HepG2 (cell line): ENCODE measurements around the gene MIX23. TPM values are rescaled to one million over a fixed set of nuclear protein-coding genes. Genes with fewer than 3 reads are reported as not detected.

Source experiments
- ATAC-seq: fragments of 200-7000 bp; cut with Tn5 transposase; 3 replicates; pipeline ENCODE4 v1.9.1; 2020; ENCODE audit warnings: mild to moderate bottlenecking, moderate library complexity
- BruUV-seq: library from RNA; stranded (reverse); fragments of 400-500 nt; replicated peaks from 2 replicates; lab custom pipeline; 2021; lab: Mats Ljungman, UMichigan
- CTCF ChIA-PET: fragments of 300-600 bp; formaldehyde crosslinking; extraction: SDS; loops from one replicate; lab custom pipeline; 2021; ENCODE audit warnings: low total read pairs, inconsistent platforms, low intra/inter-chr PET ratio; lab: Yijun Ruan, JAX
- POLR2A ChIA-PET: fragments of 350-600 bp; sonication (Branson Sonifier 250); formaldehyde crosslinking; loops from one replicate; lab custom pipeline; 2020; ENCODE audit warnings: antibody characterized with exemption, inconsistent platforms; lab: Yijun Ruan, JAX
- DNase-seq: peaks from one replicate; pipeline ENCODE4 v3.0.0-alpha.2; 2015; ENCODE audit warnings: low spot score
- FAIRE-seq: peaks from 3 replicates; lab custom pipeline; 2011; peaks lifted over from hg19 to GRCh38; lab: Jason Lieb, UNC
- H2AFZ ChIP-seq: one replicate; pipeline ENCODE4 v1.6.1; 2011; ENCODE audit warnings: low read length, inconsistent platforms
- H3K27ac ChIP-seq: fragments of 300-600 bp; 3 replicates; pipeline ENCODE4 v1.8.0; 2011; ENCODE audit warnings: mixed run types, mild to moderate bottlenecking, mixed read lengths, low read length, inconsistent platforms; ENCODE audit not compliant: insufficient read depth; ENCODE audit errors: extremely low read length
- H3K27me3 ChIP-seq, 2 experiments: fragments of 200-600 bp in 1 of 2; 2 replicates in 1 of 2; 3 replicates in 1 of 2; pipeline versions ENCODE4 v1.6.0 to v1.8.0; 2011; ENCODE audit warnings: low read length in 2 of 2, mild to moderate bottlenecking in 2 of 2, moderate library complexity in 2 of 2, inconsistent platforms in 1 of 2; ENCODE audit not compliant: insufficient read depth in 2 of 2, control insufficient read depth in 1 of 2
- H3K36me3 ChIP-seq, 2 experiments: fragments of 200-600 bp in 1 of 2; replicated peaks in 1 of 2; 2 replicates in 1 of 2; 3 replicates in 1 of 2; pipeline versions ENCODE4 v1.5.1 to v1.8.0; 2011; ENCODE audit warnings: low read length in 2 of 2, inconsistent platforms in 1 of 2; ENCODE audit not compliant: insufficient read depth in 2 of 2, control insufficient read depth in 1 of 2
- H3K4me1 ChIP-seq: 2 replicates; pipeline ENCODE4 v1.5.1; 2012; ENCODE audit warnings: low read length, inconsistent platforms; ENCODE audit not compliant: insufficient read depth
- H3K4me2 ChIP-seq: 2 replicates; pipeline ENCODE4 v1.6.0; 2011; ENCODE audit warnings: low read depth, low read length, inconsistent platforms
- H3K4me3 ChIP-seq, 3 experiments: fragments of 200-600 bp in 1 of 3; sonication (generic), shearing (Covaris generic) in 1 of 3; replicated peaks in 1 of 3; 2 replicates each; pipeline ENCODE4 v1.5.1; 2011 to 2016; ENCODE audit warnings: low read length in 3 of 3, inconsistent platforms in 2 of 3, low read depth in 2 of 3, mild to moderate bottlenecking in 2 of 3, control low read depth in 1 of 3, mixed read lengths in 1 of 3; ENCODE audit not compliant: insufficient read depth in 1 of 3
- H3K79me2 ChIP-seq: one replicate; pipeline ENCODE4 v1.6.1; 2011; ENCODE audit warnings: low read length, inconsistent platforms; ENCODE audit not compliant: insufficient read depth
- H3K9ac ChIP-seq: 2 replicates; pipeline ENCODE4 v1.6.0; 2011; ENCODE audit warnings: mild to moderate bottlenecking, low read depth, low read length, inconsistent platforms; ENCODE audit not compliant: insufficient read depth
- H3K9me3 ChIP-seq: 2 replicates; pipeline ENCODE4 v1.5.1; 2012; ENCODE audit warnings: mild to moderate bottlenecking, low read length
- H4K20me1 ChIP-seq: 2 replicates; pipeline ENCODE4 v1.6.0; 2011; ENCODE audit warnings: inconsistent platforms, mild to moderate bottlenecking, low read length, moderate library complexity; ENCODE audit not compliant: insufficient read depth
- GLMP ChIP-seq: sonication (generic); formaldehyde crosslinking; IDR thresholded peaks from 2 replicates; pipeline ENCODE4 v1.9.0; 2021; ENCODE audit warnings: missing genetic modification reagents, mild to moderate bottlenecking, borderline replicate concordance
- HOXA7 ChIP-seq: sonication (generic); formaldehyde crosslinking; IDR thresholded peaks from 2 replicates; pipeline ENCODE4 v1.8.1; 2022; ENCODE audit warnings: mild to moderate bottlenecking, missing genetic modification reagents, moderate library complexity
- MTA1 ChIP-seq: sonication (generic); formaldehyde crosslinking; IDR thresholded peaks from 2 replicates; pipeline ENCODE4 v1.4.0; 2020; ENCODE audit warnings: missing genetic modification reagents, mild to moderate bottlenecking, borderline replicate concordance
- MTF1 ChIP-seq: sonication (generic); formaldehyde crosslinking; IDR thresholded peaks from 2 replicates; pipeline ENCODE4 v1.5.0; 2020; ENCODE audit warnings: missing genetic modification reagents
- NFIC ChIP-seq: IDR thresholded peaks from 2 replicates; pipeline ENCODE4 v1.6.1; 2012; ENCODE audit warnings: mild to moderate bottlenecking, low read length, inconsistent platforms
- RAD51 ChIP-seq: fragments of 450-650 bp; IDR thresholded peaks from 2 replicates; pipeline ENCODE4 v1.6.1; 2016; ENCODE audit warnings: borderline replicate concordance
- ZNF207 ChIP-seq: fragments of 450-650 bp; IDR thresholded peaks from 2 replicates; pipeline ENCODE4 v1.6.1; 2016; ENCODE audit warnings: antibody characterized with exemption, borderline replicate concordance
- ZNF333 ChIP-seq: sonication (generic); formaldehyde crosslinking; IDR thresholded peaks from 2 replicates; pipeline ENCODE4 v1.4.0; 2020; ENCODE audit warnings: mild to moderate bottlenecking, missing genetic modification reagents, borderline replicate concordance
- ZNF34 ChIP-seq: sonication (generic); formaldehyde crosslinking; IDR thresholded peaks from 2 replicates; pipeline ENCODE4 v1.4.0; 2020; ENCODE audit warnings: mild to moderate bottlenecking, missing genetic modification reagents, borderline replicate concordance
- ZNF432 ChIP-seq: sonication (generic); formaldehyde crosslinking; IDR thresholded peaks from 2 replicates; pipeline ENCODE4 v1.5.0; 2020; ENCODE audit warnings: missing genetic modification reagents, mild to moderate bottlenecking, borderline replicate concordance
- ZNF574 ChIP-seq: sonication (generic); formaldehyde crosslinking; IDR thresholded peaks from 2 replicates; pipeline ENCODE4 v1.4.0; 2020; ENCODE audit warnings: missing genetic modification reagents
- ZNF609 ChIP-seq: sonication (generic); formaldehyde crosslinking; IDR thresholded peaks from 2 replicates; pipeline ENCODE4 v1.4.0; 2020; ENCODE audit warnings: mild to moderate bottlenecking, missing genetic modification reagents, borderline replicate concordance
- ZNF772 ChIP-seq: sonication (generic); formaldehyde crosslinking; IDR thresholded peaks from 2 replicates; pipeline ENCODE4 v1.5.0; 2020; ENCODE audit warnings: mild to moderate bottlenecking, missing genetic modification reagents
- ZNF784 ChIP-seq: sonication (generic); formaldehyde crosslinking; IDR thresholded peaks from 2 replicates; pipeline ENCODE4 v1.5.1; 2020; ENCODE audit warnings: missing genetic modification reagents, mild to moderate bottlenecking, borderline replicate concordance
- ZNF878 ChIP-seq: sonication (generic); formaldehyde crosslinking; IDR thresholded peaks from 2 replicates; pipeline ENCODE4 v1.8.1; 2023; ENCODE audit warnings: mild to moderate bottlenecking, missing genetic modification reagents, moderate library complexity
- WGBS: methylation state at CpG from one replicate; pipeline ENCODE4 v1.1.6; 2017; ENCODE audit warnings: low lambda C conversion rate; 5-methylcytosine and 5-hydroxymethylcytosine counted together
- in situ Hi-C: cut with HindIII; loops from 2 replicates; pipeline ENCODE4 v1.10.0; 2017; ENCODE audit warnings: low pct_unique_long_range_greater_than_20kb; ENCODE audit not compliant: extremely low pct_ligation_motif_present
- intact Hi-C: fragments of 100-400 bp; cut with micrococcal nuclease; formaldehyde crosslinking; loops from one replicate; pipeline ENCODE4 v1.10.0; 2022; ENCODE audit not compliant: unreplicated experiment
- polyA plus RNA-seq, 8 experiments: library from polyadenylated mRNA; depleted of rRNA in 3 of 8; stranded (reverse) in 7 of 8; unstranded in 1 of 8; fragments of >200 nt; fragmentation: Illumina TruSeq in 4 of 8; extraction: Trizol in 4 of 8; gene quantifications; 2 replicates each; pipeline versions ENCODE4 v1.2.1 to v1.2.3, GENCODE V29; 2011 to 2016; ENCODE audit warnings: low read depth in 4 of 8, missing spikeins in 1 of 8, mixed read lengths in 1 of 8; ENCODE audit not compliant: insufficient read depth in 1 of 8
- total RNA-seq, 5 experiments: library from RNA; depleted of rRNA; stranded (reverse); fragments of >200 nt; fragmentation: Illumina TruSeq; extraction: Trizol; gene quantifications; 2 replicates each; pipeline ENCODE4 v1.2.3, GENCODE V29; 2016; ENCODE audit warnings: low read depth in 1 of 5

MIX23 gene
- total and polyA plus RNA-seq, 2 of the 13 experiments (the other 11 are each of a cell fraction or from before 2014, with no cell fraction given), result 20.0 to 152 TPM

GRCh38 chr3:122349171-122349570 is 33.9 kb downstream of the MIX23 start (continued):
- TF ChIP-seq ZNF784 (CRISPR knock-in tag) (no peak), HOXA7 (no peak)

GRCh38 chr3:122343654-122344053 is 39.4 kb downstream of the MIX23 start:
- no peak overlapping the region for H3K9ac ChIP-seq
- H3K4me2 ChIP-seq, result no peak overlapping the region
- ChIA-PET POLR2A (no interaction called here), CTCF (no interaction called here)
- H3K36me3 ChIP-seq, result no peaks in the 10 kb centered on the region
- in situ Hi-C loops, result no loop called here
- no peak for FAIRE-seq
- DNase-seq, result no peak
- no peak overlapping the region for H2AFZ ChIP-seq
- no peaks in the 10 kb centered on the region for H3K79me2 ChIP-seq
- no peaks in the 10 kb centered on the region for H4K20me1 ChIP-seq
- no peaks in the 10 kb centered on the region for H3K4me1 ChIP-seq
- no peaks in the 10 kb centered on the region for H3K27me3 ChIP-seq
- ATAC-seq, result no peak
- H3K9me3 ChIP-seq, result no peaks in the 10 kb centered on the region
- H3K27ac ChIP-seq, result no peak overlapping the region
- H3K4me3 ChIP-seq, result no peak overlapping the region
- 60% methylated on average over 2 of the region's 2 CpGs for WGBS
- no TSS peak for BruUV-seq
- intact Hi-C loops, result no loop called here
- TF ChIP-seq GLMP (CRISPR knock-in tag), result no peak
- no peak for TF ChIP-seq MTA1 (CRISPR knock-in tag)
- no peak for TF ChIP-seq ZNF34
- no peak for TF ChIP-seq RAD51
- TF ChIP-seq ZNF609, result no peak
- no peak for TF ChIP-seq MTF1 (CRISPR knock-in tag)
- no peak for TF ChIP-seq ZNF207
- no peak for TF ChIP-seq ZNF432
- no peak for TF ChIP-seq NFIC
- no peak for TF ChIP-seq ZNF772 (CRISPR knock-in tag)
- TF ChIP-seq ZNF333, result no peak
- TF ChIP-seq ZNF574 (CRISPR knock-in tag), result no peak
- TF ChIP-seq ZNF878 (CRISPR knock-in tag), result no peak
